ENCODE results near the gene PML.

The PML gene

DNA sequence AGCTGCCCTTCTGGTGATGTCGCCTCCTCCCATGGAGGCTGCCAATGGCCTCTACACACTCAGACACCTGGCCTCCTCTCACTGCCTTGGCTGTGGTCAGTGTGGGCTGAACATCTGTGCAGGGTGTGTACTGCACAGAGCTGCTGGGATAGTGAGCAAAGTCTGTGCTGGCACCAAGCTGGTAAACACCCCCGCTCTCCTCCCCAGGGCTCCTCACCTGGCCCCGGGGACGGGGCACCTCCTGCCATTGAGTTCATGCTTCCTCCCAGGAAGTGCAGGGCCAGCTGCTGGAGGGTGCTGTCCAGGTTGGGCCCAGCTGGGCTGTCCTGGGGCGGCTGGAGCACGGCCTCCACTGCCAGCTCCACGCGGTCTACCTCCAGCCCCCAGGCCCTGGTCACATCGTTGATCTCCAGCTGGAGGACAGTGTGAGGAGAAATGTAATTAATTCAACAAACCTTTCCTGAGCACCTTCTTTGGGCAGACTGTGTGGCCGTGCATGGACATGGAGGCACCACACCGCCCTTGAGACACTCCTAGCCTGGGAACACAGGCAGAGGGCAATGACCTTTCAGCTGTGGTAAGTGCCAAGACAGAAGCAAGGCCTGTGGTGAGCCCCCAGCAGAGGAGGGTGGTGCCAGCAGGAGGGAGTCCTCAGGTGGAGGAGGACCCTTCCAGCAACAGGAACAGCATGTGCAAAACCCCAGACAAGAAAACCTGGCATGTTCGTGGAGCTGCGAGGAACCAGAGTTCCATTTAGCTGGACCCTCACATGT lies 9.2 kb upstream of the PML start:
- peak; percentile 51 for DNase-seq

DNA sequence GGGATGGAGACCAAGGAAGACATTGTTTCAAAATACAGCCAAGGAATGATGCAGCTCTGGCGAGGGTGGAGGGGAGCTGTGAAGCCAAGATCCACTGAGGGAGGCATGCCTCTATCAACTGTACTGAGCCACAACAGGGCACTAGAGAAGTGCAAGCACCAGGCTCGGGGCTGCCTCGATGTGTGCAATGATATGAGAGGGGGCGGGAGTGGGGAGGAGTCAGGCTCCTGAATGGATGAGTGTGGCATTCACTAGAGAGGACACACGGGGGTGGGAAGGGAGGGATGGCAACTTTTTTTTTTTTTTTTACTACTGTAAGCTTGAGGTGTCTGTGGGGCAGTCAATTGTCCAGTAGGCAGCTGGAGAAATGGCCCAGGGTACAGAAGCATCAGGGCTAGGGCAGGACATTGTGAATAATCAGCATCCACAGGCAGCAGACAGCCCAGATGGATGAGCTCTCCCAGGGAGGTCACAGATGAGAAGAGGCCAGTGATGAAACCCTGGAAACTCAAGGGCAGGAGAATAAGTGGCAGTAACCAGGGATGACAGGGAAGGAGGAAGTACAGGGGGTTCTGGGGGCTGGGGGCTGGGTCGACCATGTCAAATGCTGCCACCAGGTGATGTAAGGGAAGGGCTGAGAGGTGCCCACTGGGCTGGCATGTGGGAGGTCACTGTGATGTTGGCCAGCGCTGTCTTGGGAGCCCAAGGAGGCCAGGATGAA lies 8.3 kb upstream of the PML start:
- peak; percentile 76 for DNase-seq

GRCh38 chr15:73986776-73987056 lies 7.8 kb upstream of the PML start:
- DNase-seq = no peak

GRCh38 chr15:73987250-73987649 lies 7.3 kb upstream of the PML start:
- no peak for DNase-seq

DNA sequence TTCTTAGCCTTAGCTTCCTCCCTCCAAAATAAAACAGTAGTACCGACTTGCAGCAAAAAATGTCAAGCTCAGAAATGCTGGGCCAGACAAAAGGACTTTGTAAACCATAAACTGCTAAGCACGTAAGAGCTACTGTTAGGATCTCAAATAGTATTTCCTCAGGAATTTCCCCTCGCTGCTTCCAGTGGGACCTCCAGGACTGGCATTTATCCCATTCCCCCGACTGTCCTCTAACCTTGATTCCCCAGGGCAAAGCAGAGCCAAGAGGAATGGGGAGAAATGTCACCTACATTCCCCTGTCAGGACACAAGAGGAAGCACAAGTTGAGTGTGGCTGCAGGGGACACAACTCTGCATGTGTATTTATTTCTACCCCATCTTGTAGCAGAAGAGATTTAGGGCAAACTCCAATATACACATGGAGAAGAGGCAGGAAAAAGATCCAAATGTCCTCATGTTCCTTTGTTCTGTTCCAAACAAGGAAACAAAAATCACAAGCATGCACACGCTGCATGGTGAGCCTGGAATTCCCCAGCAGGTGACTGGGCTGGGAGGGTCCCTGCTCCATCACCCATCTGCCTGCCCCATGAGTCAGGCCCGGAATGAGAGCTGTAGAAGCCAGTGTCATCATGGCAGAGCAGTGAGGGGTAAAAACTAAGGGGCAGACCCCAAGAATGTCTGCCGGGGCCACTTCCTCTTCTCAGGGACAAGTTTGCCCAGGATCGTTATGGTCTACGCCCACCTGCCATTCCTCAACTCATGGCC lies 6.7 kb upstream of the PML start:
- no peak for DNase-seq

- DNase-seq = no peak
These were observed 6.0 kb upstream of the PML start for GRCh38 chr15:73988445-73988969.

DNA sequence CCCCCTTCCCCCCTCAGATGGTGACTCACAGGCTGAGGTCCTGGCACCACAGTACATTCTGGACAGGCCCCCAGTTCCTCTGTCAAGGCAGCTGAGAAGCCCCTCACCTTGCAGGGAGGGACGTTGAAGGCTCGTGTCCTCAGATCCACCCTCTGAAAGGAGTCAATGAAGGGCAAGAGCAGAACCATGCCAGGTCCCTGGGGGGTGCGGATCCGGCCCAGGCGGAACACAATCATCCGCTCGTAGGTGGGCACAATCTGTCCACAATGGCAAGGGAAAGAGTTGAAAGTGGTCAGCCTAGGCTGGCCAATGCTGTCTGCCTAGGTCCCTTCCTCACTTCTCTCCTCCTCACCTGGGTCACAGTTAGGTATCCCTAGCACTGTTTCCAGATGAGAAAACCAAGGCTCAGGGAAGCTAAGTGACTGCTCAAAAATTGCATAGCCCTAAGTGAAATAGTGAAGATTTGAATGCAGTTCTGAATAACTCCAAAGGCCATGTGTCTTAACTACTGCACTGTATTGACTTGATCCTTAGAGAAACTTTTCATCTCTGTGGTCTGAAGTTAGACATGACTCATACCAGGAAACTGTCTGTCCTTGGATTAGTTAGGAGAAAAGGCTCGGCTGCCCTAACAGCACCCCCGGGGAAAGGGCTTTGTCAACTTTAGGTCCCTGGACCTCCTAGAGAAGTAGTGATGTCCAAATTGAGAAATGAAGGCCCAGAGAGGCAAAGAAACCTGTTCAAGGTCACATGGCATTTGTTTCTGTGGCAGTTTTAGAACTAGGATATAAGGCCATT lies 5.3 kb upstream of the PML start:
- DNase-seq = no peak

DNA sequence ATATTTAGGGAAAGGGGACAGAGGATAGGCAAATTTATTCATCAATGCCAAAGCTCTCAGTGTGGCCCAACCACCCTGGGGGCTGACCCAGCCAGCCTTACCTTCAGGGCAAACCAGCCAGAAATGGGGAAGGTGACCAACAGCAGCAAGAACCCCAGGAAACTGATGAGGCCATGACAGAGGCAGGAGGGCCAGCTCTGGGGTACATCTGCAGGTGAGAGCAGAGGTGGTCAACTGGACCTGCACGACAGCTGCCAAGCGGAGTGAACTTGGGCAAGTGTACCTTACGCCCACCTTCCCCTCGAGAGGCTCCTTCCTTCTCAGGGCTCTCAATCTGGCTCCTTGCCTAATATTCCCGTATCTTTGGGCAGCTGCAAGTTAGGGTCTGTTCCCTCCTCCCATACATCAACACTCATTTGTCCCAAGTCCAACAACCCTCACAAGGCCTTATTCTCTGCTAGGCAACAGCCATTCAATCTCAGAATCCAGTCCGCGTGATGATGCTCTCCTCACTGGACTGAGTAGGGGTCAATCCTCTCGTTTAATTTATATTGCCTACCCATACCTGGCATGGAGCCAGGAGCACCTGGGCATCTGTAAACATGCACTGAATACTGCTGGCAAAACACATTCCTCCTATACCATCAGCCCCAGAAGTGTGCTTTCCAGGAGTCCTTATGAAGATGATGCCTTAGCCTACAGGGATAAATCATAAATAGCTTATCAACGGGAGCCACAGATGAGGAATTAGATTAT lies 4.1 kb upstream of the PML start:
- DNase-seq = no peak

GRCh38 chr15:73991260-73991659 lies 3.3 kb upstream of the PML start:
- DNase-seq = no peak

DNA sequence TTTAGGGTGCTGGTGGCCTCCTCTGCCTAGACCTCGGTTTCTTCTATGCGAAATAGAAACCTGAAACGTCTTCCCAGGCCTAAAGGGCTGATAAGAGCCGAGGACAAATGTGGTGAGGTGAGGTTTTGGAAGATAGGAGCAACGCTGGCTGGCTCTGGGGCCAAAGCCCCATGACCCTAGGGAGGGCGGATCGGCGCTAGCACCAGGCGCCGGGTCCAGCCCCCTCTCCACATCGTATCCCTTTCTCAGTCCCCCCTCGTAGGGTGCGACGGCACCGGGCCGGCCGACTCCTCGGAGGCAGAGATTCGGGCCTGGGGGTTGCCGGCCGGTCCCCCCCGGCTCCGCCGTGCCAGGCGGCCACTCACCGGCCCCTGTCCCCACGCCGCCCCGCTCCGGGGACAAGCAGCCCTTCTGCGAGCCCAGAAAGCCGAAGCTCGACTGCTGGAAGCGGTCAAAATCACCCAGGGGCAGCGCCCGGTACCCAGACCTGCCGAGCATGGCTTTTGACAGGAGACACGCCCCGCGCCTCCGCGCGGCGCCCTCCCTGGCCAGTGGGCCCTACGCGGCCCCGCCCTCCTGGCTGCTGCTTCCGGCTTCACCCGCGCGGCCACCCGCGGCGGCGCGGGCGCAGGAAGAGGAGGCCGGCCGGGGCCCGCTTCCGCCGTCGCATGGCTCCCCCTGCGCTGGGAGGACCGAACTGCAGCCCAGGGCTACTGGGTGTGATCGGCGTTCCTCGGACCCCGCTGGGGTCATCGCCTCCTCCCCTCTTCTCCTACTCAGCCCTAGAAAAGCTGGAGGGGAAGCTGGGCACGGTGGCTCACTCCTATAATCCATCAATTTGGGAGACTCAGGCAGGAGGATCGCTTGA lies 2.6 kb upstream of the PML start, which contains the start of gene STOML1:
TSS of gene STOML1 (minus strand) at position 570 of the 868 bp plus-strand sequence. CDS start at position 498, 72 bp downstream.
- DNase-seq = peak; percentile 93

DNA sequence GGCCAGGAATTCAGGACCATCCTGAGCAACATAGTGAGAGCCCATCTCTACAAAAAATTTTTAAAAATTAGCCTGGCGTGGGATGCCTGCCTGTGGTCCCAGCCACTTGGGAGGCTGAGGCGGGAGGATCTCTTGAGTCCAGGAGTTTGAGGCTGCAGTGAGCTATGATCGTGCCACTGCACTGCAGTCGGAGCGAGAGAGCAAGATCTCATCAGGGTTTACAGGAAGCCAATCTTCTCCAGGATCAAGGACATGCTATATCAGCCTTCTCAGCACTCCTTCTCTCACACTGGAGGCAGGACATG lies 2.0 kb upstream of the PML start:
- DNase-seq = peak; percentile 41

DNA sequence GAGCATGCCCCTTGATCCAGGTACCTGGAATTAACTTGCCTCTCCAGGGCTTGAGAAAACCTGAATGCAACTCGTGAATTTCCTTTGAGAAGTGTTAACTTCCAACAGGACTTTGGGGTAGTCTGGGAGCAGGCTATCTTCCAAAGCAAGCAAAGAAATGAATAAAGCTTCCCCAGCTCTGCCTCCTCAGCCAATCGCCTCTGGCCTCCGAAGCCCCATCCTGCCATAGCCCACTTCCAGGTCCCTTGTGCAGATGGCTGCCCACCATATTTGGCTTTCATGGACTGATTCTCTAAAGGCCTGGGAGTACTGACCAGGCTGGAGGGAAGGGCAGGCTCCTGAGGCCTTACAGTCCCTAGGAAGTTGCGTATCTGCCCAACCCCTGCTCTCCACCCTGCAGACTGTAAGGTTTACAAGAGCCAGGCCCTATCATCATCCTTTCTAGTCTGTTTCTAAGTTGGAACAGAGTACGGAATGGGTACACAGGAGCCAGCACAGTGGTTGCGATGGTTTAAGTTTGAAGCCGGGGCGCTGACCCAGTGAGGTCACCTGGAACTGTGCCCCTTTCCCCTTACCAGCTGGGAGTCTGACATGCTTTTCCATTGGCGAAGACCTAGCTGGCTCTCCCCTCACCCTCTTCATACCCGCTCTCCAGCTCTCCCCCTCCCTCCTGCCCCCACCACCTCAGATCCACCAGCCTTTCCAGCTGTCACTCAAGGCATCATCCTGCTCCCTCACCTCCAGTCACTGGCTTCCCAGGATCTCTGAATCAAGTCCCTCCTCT lies 1.1 kb upstream of the PML start:
- no peak for DNase-seq

GRCh38 chr15:73994912-73995622 lies 551 bp downstream of the PML start:
- DNase-seq = peak; percentile 55

GRCh38 chr15:73996267-73996666 lies 1.8 kb downstream of the PML start:
- peak; percentile 82 for DNase-seq

- peak; percentile 71 for DNase-seq
These were observed 2.4 kb downstream of the PML start for GRCh38 chr15:73996939-73997338.

DNA sequence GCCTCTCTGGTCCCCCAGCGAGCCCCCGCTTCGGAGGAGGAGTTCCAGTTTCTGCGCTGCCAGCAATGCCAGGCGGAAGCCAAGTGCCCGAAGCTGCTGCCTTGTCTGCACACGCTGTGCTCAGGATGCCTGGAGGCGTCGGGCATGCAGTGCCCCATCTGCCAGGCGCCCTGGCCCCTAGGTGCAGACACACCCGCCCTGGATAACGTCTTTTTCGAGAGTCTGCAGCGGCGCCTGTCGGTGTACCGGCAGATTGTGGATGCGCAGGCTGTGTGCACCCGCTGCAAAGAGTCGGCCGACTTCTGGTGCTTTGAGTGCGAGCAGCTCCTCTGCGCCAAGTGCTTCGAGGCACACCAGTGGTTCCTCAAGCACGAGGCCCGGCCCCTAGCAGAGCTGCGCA lies 3.5 kb downstream of the PML start:
- no peak for DNase-seq

- DNase-seq = no peak
These were observed 12.5 kb downstream of the PML start for GRCh38 chr15:74006774-74007639.

- DNase-seq = no peak
These were observed 13.4 kb downstream of the PML start for GRCh38 chr15:74007820-74008371.
